SH-SY5Y (cell line): Measurements from ENCODE around the gene BTLA.

Experiments used
- GATA2 ChIP-seq: IDR thresholded peaks from 2 replicates; pipeline ENCODE4 v1.6.1; 2011; ENCODE audit warnings: mild to moderate bottlenecking, low read depth, low read length
- GATA3 ChIP-seq: IDR thresholded peaks from 2 replicates; pipeline ENCODE4 v1.6.1; 2011; ENCODE audit warnings: low read depth, mild to moderate bottlenecking, low read length, moderate library complexity

DNA sequence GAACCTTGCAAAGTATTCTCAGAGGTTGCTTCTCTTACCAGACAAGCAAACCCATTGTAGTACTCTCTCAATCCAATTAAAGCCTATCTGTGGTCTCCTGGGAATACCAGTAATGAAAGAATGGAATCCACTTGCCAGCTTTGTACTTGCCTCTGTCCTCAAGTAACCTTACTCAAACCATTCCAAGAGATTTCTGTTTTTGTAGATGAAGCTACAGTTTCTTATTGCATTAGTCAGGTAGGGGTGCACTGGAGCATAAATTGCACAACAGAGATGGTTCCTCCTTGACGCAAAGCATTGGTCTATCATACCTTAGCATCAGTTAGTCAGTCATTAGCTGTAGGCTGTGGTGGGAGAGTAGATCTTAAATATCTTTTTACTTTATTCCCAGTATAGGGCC lies 52.9 kb downstream of the BTLA start:
- TF ChIP-seq GATA3 (no peak), GATA2 (no peak)
